Ishikawa (cell line): ENCODE results near the gene SAP30.

Experiments used
- CEBPB ChIP-seq: IDR thresholded peaks from 2 replicates; pipeline ENCODE4 v1.6.1; 2012
- CREB1 ChIP-seq: IDR thresholded peaks from 2 replicates; pipeline ENCODE4 v1.6.1; 2012; ENCODE audit warnings: low read depth
- EGR1 ChIP-seq: IDR thresholded peaks from 2 replicates; pipeline ENCODE4 v1.6.1; 2012
- EP300 ChIP-seq: IDR thresholded peaks from 2 replicates; pipeline ENCODE4 v1.6.1; 2012; ENCODE audit warnings: borderline replicate concordance
- FOXM1 ChIP-seq: IDR thresholded peaks from 2 replicates; pipeline ENCODE4 v1.6.1; 2012; ENCODE audit warnings: low read depth, borderline replicate concordance
- NFIC ChIP-seq: IDR thresholded peaks from 2 replicates; pipeline ENCODE4 v1.6.1; 2012
- RAD21 ChIP-seq: IDR thresholded peaks from 2 replicates; pipeline ENCODE4 v1.6.1; 2012; ENCODE audit warnings: low read depth
- TAF1 ChIP-seq: IDR thresholded peaks from 2 replicates; pipeline ENCODE4 v1.6.1; 2012; ENCODE audit warnings: low read depth, mild to moderate bottlenecking
- TCF12 ChIP-seq: IDR thresholded peaks from 2 replicates; pipeline ENCODE4 v1.6.1; 2012; ENCODE audit warnings: low read depth
- TEAD4 ChIP-seq: IDR thresholded peaks from 2 replicates; pipeline ENCODE4 v1.6.1; 2012
- YY1 ChIP-seq: IDR thresholded peaks from 2 replicates; pipeline ENCODE4 v1.6.1; 2012; ENCODE audit warnings: low read depth
- ZBTB7A ChIP-seq: IDR thresholded peaks from 2 replicates; pipeline ENCODE4 v1.6.1; 2012; ENCODE audit warnings: low read depth
- TF ChIP-seq, protein P1 (sequence below): IDR thresholded peaks from 2 replicates; pipeline ENCODE4 v1.6.1; 2012; ENCODE audit warnings: low read depth, mild to moderate bottlenecking
- TF ChIP-seq, protein P2 (sequence below): IDR thresholded peaks from 2 replicates; pipeline ENCODE4 v1.6.1; 2012
- TF ChIP-seq, protein P3 (sequence below): IDR thresholded peaks from 2 replicates; pipeline ENCODE4 v1.6.1; 2012

SAP30 gene

DNA sequence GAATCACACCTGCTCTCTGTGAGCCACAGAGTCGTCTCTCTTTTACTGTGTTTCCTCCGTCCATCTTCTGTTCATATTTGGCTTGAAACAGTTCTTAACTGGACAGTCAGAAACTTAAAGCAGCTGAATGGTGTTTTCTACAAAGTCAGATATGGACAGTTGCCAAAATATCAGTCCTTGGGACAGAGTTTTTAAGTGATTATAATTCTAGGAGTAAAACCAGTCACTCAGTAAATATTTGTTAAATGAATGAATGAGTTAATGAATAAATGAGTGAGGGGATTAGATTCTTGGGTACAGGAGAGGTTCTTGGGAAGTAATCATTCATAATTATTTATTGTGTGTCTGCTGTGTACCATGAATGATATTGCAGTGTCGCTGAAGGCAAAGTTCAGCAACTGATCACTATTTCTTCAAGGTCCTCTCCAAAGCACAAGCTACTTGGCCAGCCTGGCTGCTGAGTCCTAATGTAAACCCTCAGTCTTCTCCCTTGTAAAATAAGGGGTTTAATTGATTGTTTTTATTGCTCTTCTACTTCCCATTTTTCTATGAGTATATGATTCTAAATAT lies 33.6 kb downstream of the SAP30 start:
- TF ChIP-seq, protein P1, sequence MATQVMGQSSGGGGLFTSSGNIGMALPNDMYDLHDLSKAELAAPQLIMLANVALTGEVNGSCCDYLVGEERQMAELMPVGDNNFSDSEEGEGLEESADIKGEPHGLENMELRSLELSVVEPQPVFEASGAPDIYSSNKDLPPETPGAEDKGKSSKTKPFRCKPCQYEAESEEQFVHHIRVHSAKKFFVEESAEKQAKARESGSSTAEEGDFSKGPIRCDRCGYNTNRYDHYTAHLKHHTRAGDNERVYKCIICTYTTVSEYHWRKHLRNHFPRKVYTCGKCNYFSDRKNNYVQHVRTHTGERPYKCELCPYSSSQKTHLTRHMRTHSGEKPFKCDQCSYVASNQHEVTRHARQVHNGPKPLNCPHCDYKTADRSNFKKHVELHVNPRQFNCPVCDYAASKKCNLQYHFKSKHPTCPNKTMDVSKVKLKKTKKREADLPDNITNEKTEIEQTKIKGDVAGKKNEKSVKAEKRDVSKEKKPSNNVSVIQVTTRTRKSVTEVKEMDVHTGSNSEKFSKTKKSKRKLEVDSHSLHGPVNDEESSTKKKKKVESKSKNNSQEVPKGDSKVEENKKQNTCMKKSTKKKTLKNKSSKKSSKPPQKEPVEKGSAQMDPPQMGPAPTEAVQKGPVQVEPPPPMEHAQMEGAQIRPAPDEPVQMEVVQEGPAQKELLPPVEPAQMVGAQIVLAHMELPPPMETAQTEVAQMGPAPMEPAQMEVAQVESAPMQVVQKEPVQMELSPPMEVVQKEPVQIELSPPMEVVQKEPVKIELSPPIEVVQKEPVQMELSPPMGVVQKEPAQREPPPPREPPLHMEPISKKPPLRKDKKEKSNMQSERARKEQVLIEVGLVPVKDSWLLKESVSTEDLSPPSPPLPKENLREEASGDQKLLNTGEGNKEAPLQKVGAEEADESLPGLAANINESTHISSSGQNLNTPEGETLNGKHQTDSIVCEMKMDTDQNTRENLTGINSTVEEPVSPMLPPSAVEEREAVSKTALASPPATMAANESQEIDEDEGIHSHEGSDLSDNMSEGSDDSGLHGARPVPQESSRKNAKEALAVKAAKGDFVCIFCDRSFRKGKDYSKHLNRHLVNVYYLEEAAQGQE = no peak
- no peak for TF ChIP-seq EGR1
- no peak for TF ChIP-seq EP300
- TF ChIP-seq ZBTB7A = no peak
- TF ChIP-seq YY1 = no peak
- TF ChIP-seq NFIC = no peak
- no peak for TF ChIP-seq TCF12
- no peak for TF ChIP-seq TAF1
- TF ChIP-seq, protein P2, sequence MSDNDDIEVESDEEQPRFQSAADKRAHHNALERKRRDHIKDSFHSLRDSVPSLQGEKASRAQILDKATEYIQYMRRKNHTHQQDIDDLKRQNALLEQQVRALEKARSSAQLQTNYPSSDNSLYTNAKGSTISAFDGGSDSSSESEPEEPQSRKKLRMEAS = no peak
- TF ChIP-seq, protein P3, sequence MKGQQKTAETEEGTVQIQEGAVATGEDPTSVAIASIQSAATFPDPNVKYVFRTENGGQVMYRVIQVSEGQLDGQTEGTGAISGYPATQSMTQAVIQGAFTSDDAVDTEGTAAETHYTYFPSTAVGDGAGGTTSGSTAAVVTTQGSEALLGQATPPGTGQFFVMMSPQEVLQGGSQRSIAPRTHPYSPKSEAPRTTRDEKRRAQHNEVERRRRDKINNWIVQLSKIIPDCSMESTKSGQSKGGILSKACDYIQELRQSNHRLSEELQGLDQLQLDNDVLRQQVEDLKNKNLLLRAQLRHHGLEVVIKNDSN = no peak
- no peak for TF ChIP-seq TEAD4

DNA sequence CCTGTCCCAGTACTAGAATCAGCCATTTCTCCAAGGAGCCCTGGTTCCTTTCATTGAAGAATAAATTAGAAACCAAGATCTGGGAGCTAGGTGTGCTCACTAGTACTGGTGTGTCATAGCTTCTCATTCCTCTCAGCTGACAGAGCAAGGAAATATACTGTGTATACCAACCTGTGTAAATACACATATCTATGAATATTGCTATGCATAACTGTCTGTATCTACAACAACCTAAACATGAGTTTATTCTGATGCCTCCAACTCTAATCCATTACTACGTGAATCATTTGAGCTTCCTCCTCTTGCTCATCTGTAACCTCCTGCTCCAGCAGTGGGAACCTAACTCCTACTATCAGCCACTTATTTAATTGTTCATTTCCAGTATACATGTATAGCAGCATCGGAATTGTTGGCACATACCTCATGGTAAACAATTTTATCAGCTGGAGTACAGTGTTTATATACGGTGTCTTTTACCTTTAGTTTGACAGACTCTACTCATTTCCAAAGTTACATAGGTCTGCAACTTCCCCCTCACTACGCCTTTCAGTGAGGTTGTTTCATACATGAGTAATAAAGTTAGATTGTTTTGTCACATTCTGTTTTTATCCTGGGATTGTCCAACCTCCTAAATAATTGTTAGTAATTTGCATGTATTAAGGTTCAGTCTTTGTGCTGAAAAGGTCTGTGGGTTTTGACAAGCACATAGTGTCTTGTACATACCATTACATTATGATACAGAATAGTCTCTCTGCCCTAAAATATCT lies 35.3 kb downstream of the SAP30 start:
- TF ChIP-seq TEAD4 (no peak), CEBPB (no peak), EGR1 (no peak)
- TF ChIP-seq, protein P1 = no peak

DNA sequence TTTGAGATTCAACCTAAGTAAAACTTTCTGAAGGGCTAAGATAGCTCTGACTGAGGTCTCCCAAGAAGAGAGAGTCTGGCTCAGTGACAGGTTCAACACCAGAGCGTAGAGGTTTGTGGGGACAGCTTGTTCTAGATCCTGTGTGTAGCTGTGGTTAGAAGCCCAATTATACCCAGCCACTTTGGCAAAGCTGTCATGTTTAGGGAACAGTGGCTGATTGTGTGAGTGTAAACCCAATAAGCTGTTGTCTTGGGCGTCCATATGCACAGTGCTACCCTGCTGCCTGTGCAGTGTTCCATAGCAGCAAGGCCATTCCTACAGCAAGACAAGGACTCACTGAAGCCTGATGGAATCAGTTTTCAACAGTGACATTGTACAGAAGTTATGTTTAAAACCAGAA lies 39.3 kb downstream of the SAP30 start:
- TF ChIP-seq TCF12 (no peak), FOXM1 (no peak), YY1 (no peak), ZBTB7A (no peak), CREB1 (no peak), TEAD4 (no peak), TAF1 (no peak), CEBPB (no peak), EP300 (no peak), EGR1 (no peak)
- TF ChIP-seq, protein P3 = no peak
- TF ChIP-seq, protein P2 = no peak
- TF ChIP-seq, protein P1 = no peak

DNA sequence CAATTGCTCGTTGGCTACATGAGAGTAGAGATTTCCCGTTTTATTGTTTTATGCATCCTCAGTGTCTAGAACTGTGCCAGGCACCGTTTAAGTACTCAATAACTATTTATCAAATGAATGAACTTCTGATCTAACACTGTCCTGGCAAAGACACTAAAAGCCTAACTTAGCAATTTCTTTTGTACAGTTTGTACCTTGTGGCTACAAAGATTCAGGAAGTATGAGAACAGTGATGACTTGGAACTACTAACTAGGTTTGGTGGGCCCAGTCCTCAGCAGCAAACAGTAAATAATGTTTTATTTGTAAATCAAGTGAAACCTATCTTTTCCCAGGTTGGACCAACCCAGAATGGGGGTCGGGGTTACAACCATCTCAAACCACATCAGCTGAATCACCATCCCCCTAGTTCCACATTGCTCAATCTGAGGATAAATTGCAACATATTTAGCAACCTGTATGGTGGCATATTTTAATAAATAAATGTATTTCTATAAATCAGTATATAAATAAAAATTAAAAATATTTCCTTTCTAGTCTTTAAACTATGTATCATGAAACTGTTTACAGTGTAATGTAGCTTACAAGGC lies 40.4 kb downstream of the SAP30 start:
- no peak for TF ChIP-seq FOXM1
- TF ChIP-seq CEBPB = 0 out of 2 replicates have a peak, but pooled peaks have one; percentile 25
- TF ChIP-seq, protein P2 = no peak
- TF ChIP-seq RAD21 = no peak
- no peak for TF ChIP-seq YY1
- TF ChIP-seq TEAD4 = no peak
